Measurements from ENCODE around the gene PCYT2. TPM values are rescaled to one million over a fixed set of nuclear protein-coding genes. Genes with fewer than 3 reads are reported as not detected.

PCYT2 gene
- total and polyA plus RNA-seq, 9 of the 15 experiments (the other 6 are each of a cell fraction or from before 2014, with no cell fraction given) = 0.92 to 134 (median 82.5) TPM

GRCh38 chr17:81927653-81928543 lies 16.7 kb upstream of the PCYT2 start, which contains the start of gene MAFG (continued):
- TF ChIP-seq CTCF (IDR thresholded peaks at IDR 0.05 in 2 of 3, conservative IDR thresholded peaks at IDR 0.05 in 1 of 3; ENCODE audit: insufficient read depth in 2 of 3, low read depth in 1 of 3, low read length in 3 of 3) (peak; percentile 60 to 85 (median 64)), TFAP4 (CRISPR knock-in tag; IDR thresholded peaks at IDR 0.05; ENCODE audit: borderline replicate concordance) (peak; percentile 41), NR4A1 (CRISPR knock-in tag; IDR thresholded peaks at IDR 0.05) (no peak), NR4A1 (tag; IDR thresholded peaks at IDR 0.05) (0 out of 2 replicates have a peak, but pooled peaks have one; percentile 53), TCF7L2 (IDR thresholded peaks at IDR 0.05; ENCODE audit: low read depth, low read length) (no peak), NEUROD1 (IDR thresholded peaks at IDR 0.05; ENCODE audit: borderline replicate concordance, low read depth, low read length, partially characterized antibody) (peak; percentile 40), GMEB1 (CRISPR knock-in tag; IDR thresholded peaks at IDR 0.05) (peak; percentile 5; the same call in 1 of the 2 replicates), TEAD2 (tag; IDR thresholded peaks at IDR 0.05) (no peak), RBM25 (IDR thresholded peaks at IDR 0.05; ENCODE audit: low read depth, low read length, severe bottlenecking) (no peak), ZBTB40 (IDR thresholded peaks at IDR 0.05) (0 out of 2 replicates have a peak, but pooled peaks have one; percentile 30), ZBTB40 (CRISPR knock-in tag; IDR thresholded peaks at IDR 0.05) (no peak), HMG20B (CRISPR knock-in tag; IDR thresholded peaks at IDR 0.05) (no peak)
